Mesenchymal stem cell (in vitro differentiated cells and primary cell): Measurements from ENCODE around the gene CLASP1.

Experiments used
- DNase-seq: peaks from one replicate; pipeline ENCODE4 v3.0.0-alpha.2; 2013
- H2AFZ ChIP-seq: one replicate; pipeline ENCODE4 v1.6.1; 2013; ENCODE audit warnings: low read depth, mild to moderate bottlenecking, control low read depth, inconsistent platforms, low read length, moderate library complexity
- H2AK5ac ChIP-seq: 2 replicates; pipeline ENCODE4 v1.6.1; 2013; ENCODE audit warnings: low read length, moderate library complexity, mild to moderate bottlenecking, inconsistent platforms; ENCODE audit not compliant: severe bottlenecking
- H2BK120ac ChIP-seq: one replicate; pipeline ENCODE4 v1.6.1; 2013; ENCODE audit warnings: low read depth, mild to moderate bottlenecking, inconsistent platforms, low read length, moderate library complexity
- H2BK12ac ChIP-seq, 2 experiments: one replicate each; pipeline ENCODE4 v1.6.1; 2013; ENCODE audit warnings: inconsistent platforms in 2 of 2, low read length in 2 of 2, mild to moderate bottlenecking in 2 of 2, moderate library complexity in 2 of 2, control low read depth in 1 of 2
- H2BK15ac ChIP-seq: one replicate; pipeline ENCODE4 v1.6.1; 2013; ENCODE audit warnings: mild to moderate bottlenecking, low read depth, inconsistent platforms; ENCODE audit not compliant: poor library complexity, severe bottlenecking
- H2BK5ac ChIP-seq: 2 replicates; pipeline ENCODE4 v1.6.1; 2013; ENCODE audit warnings: low read depth, mild to moderate bottlenecking, low read length, control low read depth, inconsistent platforms; ENCODE audit not compliant: poor library complexity, severe bottlenecking
- H3K14ac ChIP-seq, 2 experiments: one replicate each; pipeline ENCODE4 v1.6.1; 2013; ENCODE audit warnings: inconsistent platforms in 2 of 2, low read length in 2 of 2, control low read depth in 1 of 2, mild to moderate bottlenecking in 1 of 2, moderate library complexity in 1 of 2
- H3K18ac ChIP-seq, 2 experiments: one replicate each; pipeline ENCODE4 v1.6.1; 2013; ENCODE audit warnings: inconsistent platforms in 2 of 2, low read length in 2 of 2, control low read depth in 1 of 2, low read depth in 1 of 2, mild to moderate bottlenecking in 1 of 2
- H3K23ac ChIP-seq, 2 experiments: one replicate each; pipeline ENCODE4 v1.6.1; 2013; ENCODE audit warnings: inconsistent platforms in 2 of 2, low read length in 2 of 2, mild to moderate bottlenecking in 2 of 2, moderate library complexity in 2 of 2, control low read depth in 1 of 2
- H3K27ac ChIP-seq: 2 replicates; pipeline ENCODE4 v1.5.1; 2013; ENCODE audit warnings: mild to moderate bottlenecking, moderate library complexity, low read length, control low read depth, inconsistent platforms; ENCODE audit not compliant: poor library complexity, severe bottlenecking
- H3K27me3 ChIP-seq, 2 experiments: 2 replicates each; pipeline versions ENCODE4 v1.6.1 to v1.7.0; 2013; ENCODE audit warnings: low read length in 2 of 2, mild to moderate bottlenecking in 2 of 2, moderate library complexity in 2 of 2, control low read depth in 1 of 2, inconsistent platforms in 1 of 2; ENCODE audit not compliant: control insufficient read depth in 1 of 2, insufficient read depth in 1 of 2
- H3K36me3 ChIP-seq, 2 experiments: 2 replicates each; pipeline versions ENCODE4 v1.6.1 to v1.7.0; 2013; ENCODE audit warnings: low read length in 2 of 2, control low read depth in 1 of 2, inconsistent platforms in 1 of 2, low read depth in 1 of 2, mild to moderate bottlenecking in 1 of 2; ENCODE audit not compliant: insufficient read depth in 2 of 2, control insufficient read depth in 1 of 2
- H3K4ac ChIP-seq, 2 experiments: one replicate each; pipeline ENCODE4 v1.6.1; 2013; ENCODE audit warnings: inconsistent platforms in 2 of 2, low read length in 2 of 2, mild to moderate bottlenecking in 2 of 2, moderate library complexity in 2 of 2, control low read depth in 1 of 2, low read depth in 1 of 2
- H3K4me1 ChIP-seq: 2 replicates; pipeline ENCODE4 v1.6.1; 2013; ENCODE audit warnings: low read depth, low read length, control low read depth; ENCODE audit not compliant: control insufficient read depth, insufficient read depth
- H3K4me2 ChIP-seq: 2 replicates; pipeline ENCODE4 v1.6.1; 2013; ENCODE audit warnings: low read length, mild to moderate bottlenecking, inconsistent platforms; ENCODE audit not compliant: poor library complexity, severe bottlenecking
- H3K4me3 ChIP-seq, 2 experiments: 2 replicates each; pipeline versions ENCODE4 v1.5.1 to v1.7.0; 2013; ENCODE audit warnings: low read length in 2 of 2, mild to moderate bottlenecking in 2 of 2, control low read depth in 1 of 2, low read depth in 1 of 2; ENCODE audit not compliant: insufficient read depth in 1 of 2
- H3K79me1 ChIP-seq: replicated peaks from 2 replicates; pipeline ENCODE4 v1.6.1; 2013; ENCODE audit warnings: mild to moderate bottlenecking, control low read depth, low read length, inconsistent platforms; ENCODE audit not compliant: poor library complexity, severe bottlenecking
- H3K9ac ChIP-seq: 2 replicates; pipeline ENCODE4 v1.7.0; 2013; ENCODE audit warnings: mild to moderate bottlenecking, low read length, moderate library complexity
- H3K9me3 ChIP-seq: 2 replicates; pipeline ENCODE4 v1.7.0; 2013; ENCODE audit warnings: mild to moderate bottlenecking, low read length; ENCODE audit not compliant: control insufficient read depth
- H4K8ac ChIP-seq: one replicate; pipeline ENCODE4 v1.6.1; 2013; ENCODE audit warnings: inconsistent platforms, mild to moderate bottlenecking, low read length, moderate library complexity
- H4K91ac ChIP-seq: one replicate; pipeline ENCODE4 v1.6.1; 2013; ENCODE audit warnings: mild to moderate bottlenecking, low read length, inconsistent platforms
- WGBS: methylation state at CpG from one replicate; pipeline ENCODE4 v1.1.7; 2013; ENCODE audit warnings: mixed read lengths; 5-methylcytosine and 5-hydroxymethylcytosine counted together

The CLASP1 gene

DNA sequence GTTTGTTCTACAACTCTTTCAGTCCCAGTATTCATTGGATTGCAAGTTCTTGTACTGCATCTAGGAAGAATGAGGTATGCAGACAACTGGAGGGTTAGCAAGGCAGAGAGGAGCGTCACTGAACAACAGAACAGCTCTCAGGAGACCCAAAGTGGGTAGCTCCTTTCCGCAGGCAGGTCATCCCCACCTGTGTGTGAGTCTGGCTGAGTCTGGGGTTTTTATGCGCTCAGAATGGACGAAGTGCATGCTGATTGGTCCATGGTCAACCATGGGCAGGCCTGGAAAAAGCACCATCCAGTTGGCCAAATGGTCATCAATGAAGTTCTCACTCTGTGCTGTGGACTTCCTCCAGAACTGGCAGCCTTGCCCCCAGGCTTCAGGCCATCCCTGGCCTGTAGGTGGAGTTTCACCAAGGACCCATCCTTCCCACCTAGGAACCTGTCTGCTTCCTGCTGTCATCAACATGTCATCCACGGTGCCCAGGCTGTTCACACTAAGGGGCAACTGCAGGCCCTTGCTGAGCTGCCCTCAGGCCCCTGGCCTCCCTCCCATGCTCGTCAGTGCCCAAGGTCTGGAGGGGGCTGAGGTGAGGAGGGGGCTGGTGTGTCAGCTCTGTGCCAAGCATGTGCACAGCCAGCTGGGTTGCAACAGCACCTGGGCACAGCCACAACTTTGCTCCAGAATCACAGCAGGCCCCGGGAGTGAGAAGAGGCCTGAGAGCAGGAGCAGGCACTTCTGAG, 353.2 kb downstream of the CLASP1 start:
- Histone ChIP-seq H2BK15ac (no peak overlapping the region), H3K79me1 (no peaks in the 10 kb centered on the region), H3K4me3 (no peak overlapping the region), H3K9ac (no peak overlapping the region), H3K9me3 (no peaks in the 10 kb centered on the region), H2AK5ac (no peak overlapping the region), H3K4ac (no peak overlapping the region), H2BK12ac (no peak overlapping the region), H3K18ac (no peak overlapping the region), H2BK120ac (no peak overlapping the region), H2AFZ (no peak overlapping the region), H4K8ac (no peak overlapping the region), H3K4me1 (no peaks in the 10 kb centered on the region), H3K4me2 (no peak overlapping the region), H3K23ac (no peak overlapping the region), H3K14ac (no peak overlapping the region), H3K36me3 (no peaks in the 10 kb centered on the region), H3K27me3 (peaks cover 24 to 50% of the 10 kb centered on the region in 2 experiments), H4K91ac (no peak overlapping the region), H2BK5ac (no peak overlapping the region), H3K27ac (no peak overlapping the region)
- DNase-seq = no peak
- WGBS = 68% methylated on average over 7 of the region's 7 CpGs

DNA sequence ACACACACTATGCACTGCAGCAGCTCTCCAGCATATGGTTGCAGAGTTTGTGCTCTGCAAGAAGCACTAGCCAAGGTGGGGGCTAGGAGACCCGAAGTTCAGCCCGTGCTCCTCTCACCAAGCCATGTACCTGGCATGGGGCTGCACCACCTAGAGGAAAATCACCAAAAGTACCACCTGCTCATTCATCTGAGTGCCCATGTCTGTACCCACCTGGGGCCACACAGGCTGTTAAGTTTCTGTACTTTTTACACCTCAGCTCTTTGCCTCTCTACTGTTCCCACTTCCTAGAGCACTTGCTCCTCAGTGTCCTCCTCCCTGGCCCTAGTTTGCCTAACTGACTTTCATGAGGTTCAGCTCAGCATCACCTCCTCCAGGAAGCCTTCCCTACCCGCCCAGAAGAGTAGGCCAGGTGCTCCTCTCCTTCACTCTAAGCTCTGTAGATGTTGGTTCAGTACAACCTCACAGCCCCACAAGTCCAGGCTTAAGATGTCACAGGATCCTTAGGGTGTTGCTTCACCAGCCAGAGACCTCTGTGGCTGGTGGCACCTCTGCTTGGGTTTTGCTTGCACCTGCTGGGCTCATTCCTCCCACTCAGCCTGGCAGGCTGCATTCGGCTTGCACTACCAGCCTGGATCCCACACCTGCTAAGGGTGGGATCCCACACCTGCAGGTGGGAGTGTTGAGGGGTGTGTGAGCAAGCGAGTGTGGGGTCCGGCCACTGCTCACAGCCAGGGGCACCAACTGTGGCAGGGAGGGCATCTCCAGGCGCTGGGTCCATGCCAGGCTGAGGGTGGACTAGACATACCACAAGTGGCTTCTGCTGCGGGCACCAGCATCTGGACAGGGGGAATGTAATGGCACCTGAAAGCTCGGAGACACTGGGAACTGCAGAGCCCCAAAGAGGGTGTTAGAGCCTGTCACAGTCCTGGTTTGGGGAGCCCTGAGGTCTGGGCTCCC, 354.1 kb downstream of the CLASP1 start:
- Histone ChIP-seq H3K23ac (no peak overlapping the region), H3K18ac (no peak overlapping the region), H3K27me3 (peaks cover 21 to 48% of the 10 kb centered on the region in 2 experiments), H2BK120ac (no peak overlapping the region), H3K4ac (no peak overlapping the region), H3K36me3 (no peaks in the 10 kb centered on the region), H2AFZ (no peak overlapping the region), H3K79me1 (no peaks in the 10 kb centered on the region), H3K9ac (no peak overlapping the region), H3K4me2 (no peak overlapping the region), H3K14ac (no peak overlapping the region), H2BK5ac (no peak overlapping the region), H2AK5ac (no peak overlapping the region), H4K8ac (no peak overlapping the region), H3K27ac (no peak overlapping the region), H3K4me3 (no peak overlapping the region), H3K9me3 (no peaks in the 10 kb centered on the region), H2BK15ac (no peak overlapping the region), H4K91ac (no peak overlapping the region), H2BK12ac (no peak overlapping the region), H3K4me1 (no peaks in the 10 kb centered on the region)
- DNase-seq = no peak
- 70% methylated on average over 9 of the region's 9 CpGs for WGBS

DNA sequence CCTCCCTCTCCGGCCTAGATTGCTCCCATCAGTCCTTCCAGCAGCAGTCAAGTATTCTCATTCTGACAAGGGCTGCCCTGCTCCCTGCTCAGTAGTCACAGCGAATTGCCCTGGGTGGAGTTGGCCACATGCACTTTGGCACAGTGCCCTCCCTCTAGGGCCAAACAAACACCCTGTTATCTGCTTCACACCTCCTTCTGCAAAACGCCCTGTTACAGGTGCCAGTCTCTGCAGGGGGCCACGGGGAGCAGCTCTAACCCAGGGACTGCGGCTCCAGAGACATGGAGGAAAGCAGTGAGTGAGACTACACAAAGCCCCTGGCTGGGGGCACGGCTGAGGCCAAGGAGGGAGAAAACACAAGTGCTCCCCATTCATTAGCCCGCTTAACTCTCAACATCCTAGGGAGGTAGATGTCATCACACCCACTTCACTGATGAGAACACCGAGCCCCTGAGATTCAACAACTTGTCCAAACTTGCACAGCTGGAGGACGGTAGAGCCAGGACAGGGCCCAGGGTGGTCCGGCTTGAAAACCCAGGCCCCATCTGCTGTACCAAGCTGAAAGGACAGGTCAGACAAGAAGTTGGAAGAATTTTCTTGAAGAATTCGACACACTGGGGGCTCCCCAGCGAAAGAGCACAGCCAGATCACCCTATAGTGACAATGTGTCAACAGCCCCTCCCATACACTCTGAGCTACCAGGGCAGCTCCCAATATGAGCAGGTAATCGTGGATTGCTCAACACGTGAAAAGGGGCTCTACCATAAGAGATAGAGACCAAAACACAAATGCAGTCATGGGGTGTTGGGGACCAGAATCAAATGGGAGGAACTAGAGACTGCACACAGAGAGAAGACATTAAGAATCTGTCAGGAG, 355.6 kb downstream of the CLASP1 start:
- Histone ChIP-seq H4K91ac (no peak overlapping the region), H3K9me3 (no peaks in the 10 kb centered on the region), H2AK5ac (no peak overlapping the region), H3K27ac (no peak overlapping the region), H4K8ac (no peak overlapping the region), H3K4ac (no peak overlapping the region), H3K27me3 (peaks cover 21 to 52% of the 10 kb centered on the region in 2 experiments), H3K4me3 (no peak overlapping the region), H2BK5ac (no peak overlapping the region), H2BK12ac (no peak overlapping the region), H3K4me2 (no peak overlapping the region), H3K9ac (no peak overlapping the region), H2BK15ac (no peak overlapping the region), H3K4me1 (no peaks in the 10 kb centered on the region), H3K23ac (no peak overlapping the region), H2BK120ac (no peak overlapping the region), H3K14ac (no peak overlapping the region), H3K18ac (no peak overlapping the region), H3K79me1 (no peaks in the 10 kb centered on the region), H3K36me3 (no peaks in the 10 kb centered on the region), H2AFZ (no peak overlapping the region)
- WGBS = 69% methylated on average over 14 of the region's 14 CpGs
- DNase-seq = no peak
